GM19351 (cell line): ENCODE results near the gene OLIG2.

Experiments
- ATAC-seq: cut with Tn5 transposase; IDR thresholded peaks from one replicate; pipeline ENCODE4 v1.9.1; 2021; ENCODE audit warnings: mild to moderate bottlenecking, moderate library complexity; ENCODE audit not compliant: unreplicated experiment

The OLIG2 gene

DNA sequence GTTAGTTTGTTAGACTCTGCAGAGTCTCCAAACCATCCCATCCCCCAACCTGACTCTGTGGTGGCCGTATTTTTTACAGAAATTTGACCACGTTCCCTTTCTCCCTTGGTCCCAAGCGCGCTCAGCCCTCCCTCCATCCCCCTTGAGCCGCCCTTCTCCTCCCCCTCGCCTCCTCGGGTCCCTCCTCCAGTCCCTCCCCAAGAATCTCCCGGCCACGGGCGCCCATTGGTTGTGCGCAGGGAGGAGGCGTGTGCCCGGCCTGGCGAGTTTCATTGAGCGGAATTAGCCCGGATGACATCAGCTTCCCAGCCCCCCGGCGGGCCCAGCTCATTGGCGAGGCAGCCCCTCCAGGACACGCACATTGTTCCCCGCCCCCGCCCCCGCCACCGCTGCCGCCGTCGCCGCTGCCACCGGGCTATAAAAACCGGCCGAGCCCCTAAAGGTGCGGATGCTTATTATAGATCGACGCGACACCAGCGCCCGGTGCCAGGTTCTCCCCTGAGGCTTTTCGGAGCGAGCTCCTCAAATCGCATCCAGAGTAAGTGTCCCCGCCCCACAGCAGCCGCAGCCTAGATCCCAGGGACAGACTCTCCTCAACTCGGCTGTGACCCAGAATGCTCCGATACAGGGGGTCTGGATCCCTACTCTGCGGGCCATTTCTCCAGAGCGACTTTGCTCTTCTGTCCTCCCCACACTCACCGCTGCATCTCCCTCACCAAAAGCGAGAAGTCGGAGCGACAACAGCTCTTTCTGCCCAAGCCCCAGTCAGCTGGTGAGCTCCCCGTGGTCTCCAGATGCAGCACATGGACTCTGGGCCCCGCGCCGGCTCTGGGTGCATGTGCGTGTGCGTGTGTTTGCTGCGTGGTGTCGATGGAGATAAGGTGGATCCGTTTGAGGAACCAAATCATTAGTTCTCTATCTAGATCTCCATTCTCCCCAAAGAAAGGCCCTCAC is at the start of gene OLIG2:
Gene OLIG2, plus strand, starts transcription at position 447 of the 954 bp plus-strand sequence. CDS start 928 bp downstream, outside the sequence.
- no peak for ATAC-seq

DNA sequence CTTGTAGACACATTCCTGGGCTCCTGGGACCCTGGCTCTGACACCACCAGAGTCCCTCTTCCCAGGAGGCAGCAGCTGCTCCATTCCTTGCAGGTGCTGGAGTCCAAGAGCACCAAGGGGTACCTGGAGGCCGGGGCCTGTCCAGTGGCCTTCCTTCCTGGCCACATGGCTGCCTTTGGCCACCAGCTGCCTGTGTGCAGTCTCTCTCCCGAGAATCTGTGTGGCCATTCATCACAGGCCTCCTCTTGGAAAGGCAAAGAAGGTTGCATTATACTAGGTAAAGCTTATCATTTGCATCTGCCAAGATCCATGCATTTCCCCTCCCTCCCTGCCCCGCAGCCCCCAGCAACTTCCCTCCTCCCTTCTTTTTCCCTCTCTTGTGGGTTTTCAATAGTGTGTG is 48.9 kb upstream of the OLIG2 start:
- no peak for ATAC-seq

DNA sequence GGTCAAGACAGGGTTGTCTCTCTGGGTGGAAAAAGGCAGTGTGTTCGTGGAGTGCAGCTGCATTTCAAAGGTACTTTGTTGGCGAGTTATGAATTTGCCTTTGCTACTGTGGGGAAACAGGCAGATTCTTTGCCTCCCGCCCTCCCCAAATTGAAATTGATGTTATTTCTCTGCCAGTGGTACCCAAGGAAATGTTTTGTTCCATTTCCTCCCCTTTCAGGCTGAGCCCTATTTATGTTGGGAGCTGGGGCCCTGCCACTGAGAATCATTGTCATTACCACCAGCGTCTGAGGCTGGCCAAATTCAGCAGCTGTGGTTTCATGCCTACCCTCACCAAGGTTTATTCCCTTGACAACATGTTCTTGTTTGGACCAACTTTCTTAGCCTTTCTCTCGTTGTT is 48.5 kb upstream of the OLIG2 start:
- ATAC-seq: no peak

- no peak for ATAC-seq
These were observed 47.1 kb upstream of the OLIG2 start for GRCh38 chr21:32978331-32979270.

GRCh38 chr21:32979598-32980268 is 46.0 kb upstream of the OLIG2 start:
- no peak for ATAC-seq

- no peak for ATAC-seq
These were observed 44.6 kb upstream of the OLIG2 start for GRCh38 chr21:32981096-32981495.

DNA sequence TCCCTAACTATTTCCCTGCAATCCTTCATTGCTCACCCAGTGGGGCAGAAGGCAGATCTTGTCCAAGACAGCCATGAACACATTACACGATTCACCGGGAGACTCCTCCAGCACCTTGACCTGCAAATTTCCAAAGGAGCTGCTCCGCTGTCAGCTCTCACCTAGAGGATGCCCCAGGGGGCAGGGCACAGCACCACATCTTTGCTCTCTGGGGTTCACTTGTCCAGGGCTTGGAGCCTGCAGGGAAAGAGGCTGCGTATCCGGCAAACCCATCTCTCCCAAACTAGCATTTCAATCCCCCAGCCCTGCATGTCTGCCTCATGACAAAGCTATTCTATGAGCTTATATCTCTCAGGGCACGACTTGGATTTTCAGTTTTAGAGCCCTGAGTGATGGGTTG is 35.1 kb upstream of the OLIG2 start:
- ATAC-seq: no peak

DNA sequence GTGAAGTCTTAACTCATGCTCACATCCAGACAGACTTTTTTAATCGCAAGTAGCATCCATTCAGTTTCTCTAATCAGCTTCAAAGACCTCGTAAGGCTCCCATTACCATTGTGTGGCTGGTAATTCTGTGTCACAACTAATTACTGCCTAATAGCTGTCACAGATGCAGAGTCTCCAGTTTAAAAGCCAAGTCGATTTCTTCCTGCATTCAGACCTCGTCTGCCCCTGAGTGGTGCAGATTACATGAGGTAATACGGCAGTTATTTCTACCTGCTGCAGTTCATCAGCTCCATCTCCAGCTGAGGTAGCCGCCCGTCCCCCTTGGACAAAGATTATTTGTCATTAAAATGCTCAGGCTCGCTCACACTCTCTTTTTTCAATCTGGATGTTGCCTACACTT is 34.4 kb upstream of the OLIG2 start:
- no peak for ATAC-seq

DNA sequence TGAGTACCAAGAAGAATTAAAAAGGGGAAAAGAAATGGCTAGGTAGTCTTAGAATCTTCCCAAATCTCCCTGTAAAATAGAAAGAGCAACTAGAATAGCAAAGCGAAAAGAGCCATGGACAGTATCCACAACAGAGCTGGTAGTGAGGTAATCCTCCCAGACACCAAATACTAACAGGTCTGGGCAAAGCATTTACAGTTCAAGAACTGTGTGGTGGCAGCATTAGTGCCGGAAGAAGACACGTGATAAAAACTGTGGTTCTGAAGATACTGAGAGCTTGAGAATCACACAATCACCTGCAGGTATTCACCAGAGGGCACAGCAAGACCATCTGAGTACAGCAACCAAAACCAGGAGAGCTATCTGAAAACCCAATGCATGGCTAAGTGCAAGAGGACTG is 31.8 kb upstream of the OLIG2 start:
- no peak for ATAC-seq

DNA sequence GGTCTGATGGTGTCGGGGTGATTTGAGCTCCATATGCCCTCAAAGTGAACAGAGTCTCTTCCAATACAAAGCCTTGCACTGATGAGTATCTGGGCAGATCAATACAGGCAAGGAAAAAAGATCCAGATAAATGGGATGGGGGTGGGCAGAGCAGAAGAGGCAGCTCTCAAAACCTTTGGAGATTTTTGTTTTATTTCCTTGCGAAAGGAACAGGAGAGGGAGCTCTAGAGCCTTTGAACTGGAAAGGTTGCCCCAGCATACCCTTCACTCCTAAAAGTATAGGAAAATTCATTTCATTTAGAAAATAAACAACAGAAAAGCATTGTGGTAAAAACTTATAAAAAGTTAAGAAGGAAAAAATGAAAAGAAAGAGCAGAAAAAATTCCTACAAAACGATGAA is 31.4 kb upstream of the OLIG2 start:
- ATAC-seq: no peak

DNA sequence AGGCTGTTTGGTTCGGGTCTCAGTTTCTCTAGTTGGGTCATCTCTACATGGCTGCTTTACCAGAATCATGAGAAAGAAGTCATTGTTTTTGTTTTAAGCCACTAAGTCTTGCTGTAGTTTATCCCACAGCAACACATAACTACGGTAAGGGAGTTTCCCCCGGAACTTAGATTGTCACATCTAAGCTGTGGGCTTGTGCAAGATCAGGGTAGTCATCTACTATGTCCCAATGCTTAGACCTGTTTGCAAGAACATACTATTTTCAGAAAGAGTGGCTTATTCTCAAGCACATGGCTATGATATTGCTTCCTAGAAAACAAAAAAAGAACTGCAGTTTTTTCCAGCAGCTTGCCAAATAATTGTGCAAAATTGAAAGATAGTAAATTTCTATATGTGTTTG is 18.0 kb upstream of the OLIG2 start:
- ATAC-seq: no peak

DNA sequence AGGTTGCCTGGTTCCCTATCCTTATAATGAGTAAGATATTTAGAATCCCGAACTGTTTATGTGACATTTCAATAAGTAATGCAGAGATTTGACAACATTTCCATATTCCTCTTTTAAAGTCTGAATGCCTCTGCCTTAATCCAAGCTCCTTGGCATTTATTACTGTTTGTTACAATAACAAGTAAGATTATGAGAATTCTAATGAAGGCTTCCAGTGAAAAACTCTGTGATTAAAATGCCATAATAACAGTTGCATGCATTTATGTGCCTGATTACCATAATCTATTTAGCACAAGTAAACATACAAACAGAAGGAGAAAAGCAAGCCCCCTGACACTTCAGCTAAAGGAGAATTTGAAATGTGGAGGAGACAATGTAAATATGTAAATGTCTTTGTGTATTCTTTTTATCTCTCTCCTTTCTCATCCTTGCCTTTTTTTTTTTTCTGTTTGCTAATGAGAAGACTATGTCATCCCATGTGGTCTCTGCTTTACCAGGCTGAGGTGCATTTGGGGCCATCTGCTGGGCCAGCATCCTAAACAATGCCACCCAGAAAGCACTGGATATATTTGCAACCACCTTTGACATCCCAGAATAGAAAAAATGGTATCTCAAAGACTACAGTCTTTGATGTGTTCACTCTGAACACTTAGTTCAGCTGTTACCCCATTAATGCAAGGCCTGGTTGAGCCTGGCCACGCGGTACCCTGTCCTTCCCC is 17.2 kb upstream of the OLIG2 start:
- no peak for ATAC-seq

- no peak for ATAC-seq
These were observed 14.8 kb upstream of the OLIG2 start for GRCh38 chr21:33010931-33011330.

GRCh38 chr21:33011462-33011861 is 14.3 kb upstream of the OLIG2 start:
- no peak for ATAC-seq

DNA sequence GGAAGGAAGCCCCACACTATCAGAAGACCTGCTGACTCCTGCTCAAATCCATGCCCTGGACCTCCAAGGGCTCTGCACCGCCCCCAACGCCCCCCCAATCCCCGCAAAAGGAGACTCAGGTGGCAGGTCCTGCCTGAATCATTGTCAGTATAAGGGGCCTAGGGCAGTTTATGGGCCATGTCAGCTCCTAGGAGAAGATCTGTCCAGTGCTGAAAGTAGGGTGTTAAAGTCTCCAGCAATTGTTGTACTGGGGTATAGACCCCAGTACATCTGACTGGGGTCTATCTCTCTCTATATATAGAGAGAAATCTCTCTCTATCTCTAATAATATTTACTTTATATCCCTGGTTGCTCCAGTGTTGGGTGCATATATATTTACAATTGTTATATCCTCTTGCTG is 12.1 kb upstream of the OLIG2 start:
- ATAC-seq: no peak

GRCh38 chr21:33014331-33014730 is 11.4 kb upstream of the OLIG2 start:
- ATAC-seq: no peak

- no peak for ATAC-seq
These were observed 10.6 kb upstream of the OLIG2 start for GRCh38 chr21:33015096-33015495.

- ATAC-seq: no peak
These were observed 10.0 kb upstream of the OLIG2 start for GRCh38 chr21:33015756-33016155.

GRCh38 chr21:33018707-33019465 is 6.8 kb upstream of the OLIG2 start:
- no peak for ATAC-seq

DNA sequence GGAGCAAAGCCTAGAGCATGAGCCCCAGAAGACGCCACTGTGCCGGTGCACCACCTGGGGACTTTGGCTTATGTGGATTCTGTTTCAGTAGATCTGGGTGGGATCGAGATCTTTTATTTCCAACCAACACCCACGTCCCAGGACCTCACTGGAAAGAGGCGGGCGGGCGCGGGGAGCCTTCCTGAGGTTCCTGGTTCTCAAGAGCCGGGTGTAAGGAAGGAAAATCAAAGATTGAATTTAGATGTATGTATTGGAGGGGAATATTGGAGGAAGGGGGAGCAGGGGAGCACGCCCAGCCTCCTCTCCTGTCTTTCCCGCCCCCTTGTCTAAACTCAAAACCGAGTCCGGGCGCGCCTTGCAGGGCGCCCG is 6.2 kb upstream of the OLIG2 start:
- ATAC-seq: no peak
